Panc1 (cell line): ENCODE measurements around the gene HMHB1. TPM values are rescaled to one million over a fixed set of nuclear protein-coding genes. Genes with fewer than 3 reads are reported as not detected.
A peak's percentile ranks its signal among the peaks of the same experiment; 100 is the strongest.

Source experiments
- ATAC-seq: fragments of 200-7000 bp; cut with Tn5 transposase; 2 replicates; pipeline ENCODE4 v1.9.1; 2020; ENCODE audit warnings: mild to moderate bottlenecking, moderate library complexity
- BruUV-seq: library from RNA; stranded (reverse); fragments of 400-500 nt; replicated peaks from 2 replicates; lab custom pipeline; 2021; lab: Mats Ljungman, UMichigan
- CTCF ChIA-PET: fragments of 300-600 bp; sonication (Branson Sonifier 250); formaldehyde crosslinking; loops from one replicate; lab custom pipeline; 2022; ENCODE audit warnings: antibody characterized with exemption; lab: Charles Lee
- POLR2A ChIA-PET: fragments of 300-600 bp; sonication (Branson Sonifier 250); formaldehyde crosslinking; loops from one replicate; lab custom pipeline; 2022; ENCODE audit warnings: antibody characterized with exemption; lab: Charles Lee
- DNase-seq: peaks from one replicate; pipeline ENCODE4 v3.0.0-alpha.2; 2010; ENCODE audit warnings: low read depth, low spot score
- H3K27ac ChIP-seq: 2 replicates; pipeline ENCODE4 v1.5.1; 2011; ENCODE audit warnings: mild to moderate bottlenecking, low read length, inconsistent platforms
- H3K27me3 ChIP-seq: fragments of 200-500 bp; sonication (Bioruptor generic); 2 replicates; pipeline ENCODE4 v1.6.0; 2014; ENCODE audit warnings: low read length, inconsistent platforms; ENCODE audit not compliant: control insufficient read depth, insufficient read depth
- H3K36me3 ChIP-seq: fragments of 200-500 bp; sonication (Bioruptor generic); 2 replicates; pipeline ENCODE4 v1.5.1; 2014; ENCODE audit warnings: inconsistent platforms, mild to moderate bottlenecking, low read length, moderate library complexity; ENCODE audit not compliant: control insufficient read depth, insufficient read depth
- H3K4me1 ChIP-seq: 2 replicates; pipeline ENCODE4 v1.5.1; 2011; ENCODE audit warnings: inconsistent platforms, mild to moderate bottlenecking, low read length, moderate library complexity; ENCODE audit not compliant: control insufficient read depth, insufficient read depth
- H3K4me3 ChIP-seq, 2 experiments: 2 replicates each; pipeline ENCODE4 v1.5.1; 2011 to 2012; ENCODE audit warnings: low read depth in 2 of 2, low read length in 2 of 2, mild to moderate bottlenecking in 2 of 2, inconsistent platforms in 1 of 2, moderate library complexity in 1 of 2
- H3K9me3 ChIP-seq: fragments of 200-500 bp; sonication (Bioruptor generic); 2 replicates; pipeline ENCODE4 v1.5.1; 2014; ENCODE audit warnings: low read depth, mild to moderate bottlenecking, inconsistent platforms, low read length, moderate library complexity; ENCODE audit not compliant: control insufficient read depth, insufficient read depth
- POLR2AphosphoS5 ChIP-seq: IDR thresholded peaks from 2 replicates; pipeline ENCODE4 v1.6.1; 2012; ENCODE audit warnings: mild to moderate bottlenecking, low read depth, low read length, moderate library complexity
- SIN3A ChIP-seq: IDR thresholded peaks from 2 replicates; pipeline ENCODE4 v1.6.1; 2012; ENCODE audit warnings: low read depth, mild to moderate bottlenecking, low read length, moderate library complexity, borderline replicate concordance; ENCODE audit not compliant: insufficient read depth
- TCF7L2 ChIP-seq: IDR thresholded peaks from 2 replicates; pipeline ENCODE4 v1.6.1; 2011; ENCODE audit warnings: mild to moderate bottlenecking, low read depth, low read length, inconsistent platforms
- in situ Hi-C: cut with HindIII; loops from 2 replicates; pipeline ENCODE4 v1.10.0; 2016; ENCODE audit warnings: low sequenced_read_pairs, low pct_unique_long_range_greater_than_20kb
- intact Hi-C: fragments of 100-400 bp; cut with micrococcal nuclease; formaldehyde crosslinking; loops from one replicate; pipeline ENCODE4 v1.10.0; 2022; ENCODE audit not compliant: unreplicated experiment
- total RNA-seq: library from RNA; stranded (reverse); gene quantifications from one replicate; pipeline ENCODE4 v1.2.1, GENCODE V29; 2021; ENCODE audit not compliant: unreplicated experiment
- TF ChIP-seq, protein P1 (sequence below): fragments of 450-650 bp; IDR thresholded peaks from 2 replicates; pipeline ENCODE4 v1.5.1; 2017; ENCODE audit warnings: mild to moderate bottlenecking
- TF ChIP-seq, protein P2 (sequence below), 2 experiments: IDR thresholded peaks; 2 replicates each; pipeline ENCODE4 v1.6.1; 2011 to 2012; ENCODE audit warnings: low read depth in 2 of 2, control low read depth in 1 of 2, low read length in 1 of 2, mild to moderate bottlenecking in 1 of 2, moderate library complexity in 1 of 2; ENCODE audit not compliant: insufficient read depth in 1 of 2

Gene HMHB1
- total RNA-seq, 1 experiment from 2014 or later, result not detected

DNA sequence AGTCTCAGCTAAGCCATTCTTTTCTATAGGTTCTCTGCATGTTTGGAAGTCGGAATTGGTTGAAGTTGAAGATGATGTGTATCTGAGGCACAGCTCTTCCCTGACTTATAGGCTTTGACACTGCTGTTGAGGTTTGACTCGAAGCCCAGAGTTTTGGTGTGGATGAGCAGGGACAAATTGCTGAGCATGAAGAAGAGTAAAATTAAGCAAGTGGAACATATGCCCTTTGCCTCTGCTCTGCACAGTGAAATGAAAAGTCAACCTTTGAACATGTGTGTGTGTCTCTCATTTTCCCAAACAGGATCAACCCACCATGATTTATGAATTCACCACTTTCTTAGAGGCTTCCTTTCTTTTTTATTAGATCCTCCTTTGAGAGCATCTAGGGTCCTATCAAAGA lies 8.5 kb downstream of the HMHB1 start:
- intact Hi-C loops (loop anchor here (10.0 kb wide), 2 partner anchors 314 to 816 kb away; no protein-coding TSS in a partner anchor), in situ Hi-C loops (no loop called here)
- Histone ChIP-seq H3K27me3 (no peaks in the 10 kb centered on the region), H3K9me3 (no peaks in the 10 kb centered on the region), H3K4me3 (no peak overlapping the region), H3K27ac (no peak overlapping the region), H3K36me3 (no peaks in the 10 kb centered on the region), H3K4me1 (0 out of 2 replicates have a peak, but pooled peaks cover 4% of the 10 kb centered on the region)
- POLR2A ChIA-PET, result interaction anchor here (0.6 to 0.7 kb wide), 3 partner anchors 26 to 366 kb away, joined by 6 to 18 read pairs (median 14); no protein-coding TSS in a partner anchor
- no TSS peak for BruUV-seq
- CTCF ChIA-PET, result no interaction called here
- DNase-seq, result no peak
- TF ChIP-seq, protein P1, sequence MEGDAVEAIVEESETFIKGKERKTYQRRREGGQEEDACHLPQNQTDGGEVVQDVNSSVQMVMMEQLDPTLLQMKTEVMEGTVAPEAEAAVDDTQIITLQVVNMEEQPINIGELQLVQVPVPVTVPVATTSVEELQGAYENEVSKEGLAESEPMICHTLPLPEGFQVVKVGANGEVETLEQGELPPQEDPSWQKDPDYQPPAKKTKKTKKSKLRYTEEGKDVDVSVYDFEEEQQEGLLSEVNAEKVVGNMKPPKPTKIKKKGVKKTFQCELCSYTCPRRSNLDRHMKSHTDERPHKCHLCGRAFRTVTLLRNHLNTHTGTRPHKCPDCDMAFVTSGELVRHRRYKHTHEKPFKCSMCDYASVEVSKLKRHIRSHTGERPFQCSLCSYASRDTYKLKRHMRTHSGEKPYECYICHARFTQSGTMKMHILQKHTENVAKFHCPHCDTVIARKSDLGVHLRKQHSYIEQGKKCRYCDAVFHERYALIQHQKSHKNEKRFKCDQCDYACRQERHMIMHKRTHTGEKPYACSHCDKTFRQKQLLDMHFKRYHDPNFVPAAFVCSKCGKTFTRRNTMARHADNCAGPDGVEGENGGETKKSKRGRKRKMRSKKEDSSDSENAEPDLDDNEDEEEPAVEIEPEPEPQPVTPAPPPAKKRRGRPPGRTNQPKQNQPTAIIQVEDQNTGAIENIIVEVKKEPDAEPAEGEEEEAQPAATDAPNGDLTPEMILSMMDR, result no peak
- TF ChIP-seq SIN3A (no peak), TCF7L2 (no peak), POLR2AphosphoS5 (no peak)
- TF ChIP-seq, protein P2, sequence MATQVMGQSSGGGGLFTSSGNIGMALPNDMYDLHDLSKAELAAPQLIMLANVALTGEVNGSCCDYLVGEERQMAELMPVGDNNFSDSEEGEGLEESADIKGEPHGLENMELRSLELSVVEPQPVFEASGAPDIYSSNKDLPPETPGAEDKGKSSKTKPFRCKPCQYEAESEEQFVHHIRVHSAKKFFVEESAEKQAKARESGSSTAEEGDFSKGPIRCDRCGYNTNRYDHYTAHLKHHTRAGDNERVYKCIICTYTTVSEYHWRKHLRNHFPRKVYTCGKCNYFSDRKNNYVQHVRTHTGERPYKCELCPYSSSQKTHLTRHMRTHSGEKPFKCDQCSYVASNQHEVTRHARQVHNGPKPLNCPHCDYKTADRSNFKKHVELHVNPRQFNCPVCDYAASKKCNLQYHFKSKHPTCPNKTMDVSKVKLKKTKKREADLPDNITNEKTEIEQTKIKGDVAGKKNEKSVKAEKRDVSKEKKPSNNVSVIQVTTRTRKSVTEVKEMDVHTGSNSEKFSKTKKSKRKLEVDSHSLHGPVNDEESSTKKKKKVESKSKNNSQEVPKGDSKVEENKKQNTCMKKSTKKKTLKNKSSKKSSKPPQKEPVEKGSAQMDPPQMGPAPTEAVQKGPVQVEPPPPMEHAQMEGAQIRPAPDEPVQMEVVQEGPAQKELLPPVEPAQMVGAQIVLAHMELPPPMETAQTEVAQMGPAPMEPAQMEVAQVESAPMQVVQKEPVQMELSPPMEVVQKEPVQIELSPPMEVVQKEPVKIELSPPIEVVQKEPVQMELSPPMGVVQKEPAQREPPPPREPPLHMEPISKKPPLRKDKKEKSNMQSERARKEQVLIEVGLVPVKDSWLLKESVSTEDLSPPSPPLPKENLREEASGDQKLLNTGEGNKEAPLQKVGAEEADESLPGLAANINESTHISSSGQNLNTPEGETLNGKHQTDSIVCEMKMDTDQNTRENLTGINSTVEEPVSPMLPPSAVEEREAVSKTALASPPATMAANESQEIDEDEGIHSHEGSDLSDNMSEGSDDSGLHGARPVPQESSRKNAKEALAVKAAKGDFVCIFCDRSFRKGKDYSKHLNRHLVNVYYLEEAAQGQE (IDR thresholded peaks at IDR 0.05; ENCODE audit: insufficient read depth in 1 of 2, low read depth in 2 of 2, low read length in 1 of 2), result no peak
- no peak for ATAC-seq

DNA sequence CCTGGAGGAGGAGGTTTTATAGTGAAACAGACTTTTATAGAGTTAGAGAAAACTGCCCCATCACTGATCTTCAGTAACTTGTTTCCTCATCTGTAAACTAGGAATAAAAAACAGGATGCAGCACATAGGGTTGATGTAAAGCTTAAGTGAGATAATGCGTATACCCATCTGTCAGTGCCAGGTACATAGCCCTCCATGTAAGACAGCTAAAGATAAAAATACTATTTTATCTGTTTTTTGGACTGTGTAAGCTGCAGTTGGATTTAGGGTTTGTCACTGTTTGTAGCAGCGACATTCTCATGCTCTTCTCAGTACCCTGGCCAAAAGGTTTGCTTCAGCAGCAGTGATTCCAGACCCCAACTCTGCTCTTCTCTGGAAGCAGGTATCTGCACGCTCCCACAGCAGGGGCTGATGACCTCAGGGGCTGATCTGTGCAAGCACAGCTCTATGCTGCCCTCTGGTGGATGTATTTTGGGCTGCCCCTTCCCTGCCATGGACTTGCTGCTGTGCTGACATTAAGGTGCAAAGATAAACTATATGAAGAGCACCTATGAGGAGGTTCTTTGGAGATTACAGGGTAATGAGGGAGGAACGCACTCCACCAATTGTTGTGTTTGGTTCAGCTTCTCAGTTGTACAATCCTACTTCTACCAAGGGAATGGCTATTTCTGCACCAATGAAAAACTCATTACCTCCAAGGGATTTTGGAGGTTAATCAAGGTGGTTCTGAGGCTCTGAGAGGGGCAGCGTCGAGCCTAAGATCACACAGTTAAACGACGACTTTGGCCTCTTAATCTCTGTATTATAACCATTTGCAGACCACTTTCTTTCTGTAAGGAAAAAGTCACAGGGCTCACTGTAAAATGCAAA lies 13.1 kb downstream of the HMHB1 start:
- POLR2A ChIA-PET, result no interaction called here
- ATAC-seq (peak; percentile 97), DNase-seq (peak; percentile 81)
- Histone ChIP-seq H3K36me3 (no peaks in the 10 kb centered on the region), H3K4me1 (0 out of 2 replicates have a peak, but pooled peaks cover 4% of the 10 kb centered on the region), H3K9me3 (no peaks in the 10 kb centered on the region), H3K4me3 (no peak overlapping the region), H3K27ac (no peak overlapping the region; the same call in 1 of the 2 replicates), H3K27me3 (no peaks in the 10 kb centered on the region)
- in situ Hi-C loops, result no loop called here
- no peak for TF ChIP-seq TCF7L2
- TF ChIP-seq, protein P1, result peak; percentile 91
- CTCF ChIA-PET, result interaction anchor here (0.5 to 0.7 kb wide), 3 partner anchors 12 to 611 kb away, joined by 3 to 4 read pairs (median 3); no protein-coding TSS in a partner anchor
- intact Hi-C loops, result loop anchor here (2.0 to 10.0 kb wide), 4 partner anchors 310 to 903 kb away; no protein-coding TSS in a partner anchor
- BruUV-seq, result no TSS peak
